SH-SY5Y (cell line): ENCODE measurements around the gene E2F7.

Experiments
- GATA2 ChIP-seq: IDR thresholded peaks from 2 replicates; pipeline ENCODE4 v1.6.1; 2011; ENCODE audit warnings: mild to moderate bottlenecking, low read depth, low read length
- GATA3 ChIP-seq: IDR thresholded peaks from 2 replicates; pipeline ENCODE4 v1.6.1; 2011; ENCODE audit warnings: low read depth, mild to moderate bottlenecking, low read length, moderate library complexity

E2F7 gene

GRCh38 chr12:77005611-77006098 is 59.7 kb downstream of the E2F7 start:
- TF ChIP-seq GATA3 (no peak), GATA2 (no peak)

- TF ChIP-seq GATA2, result no peak
Measured at GRCh38 chr12:77003914-77004313, 61.5 kb downstream of the E2F7 start.

GRCh38 chr12:77003246-77003645 is 62.1 kb downstream of the E2F7 start:
- TF ChIP-seq GATA3 (no peak), GATA2 (no peak)

GRCh38 chr12:77002382-77002781 is 63.0 kb downstream of the E2F7 start:
- TF ChIP-seq GATA3 (no peak), GATA2 (no peak)

DNA sequence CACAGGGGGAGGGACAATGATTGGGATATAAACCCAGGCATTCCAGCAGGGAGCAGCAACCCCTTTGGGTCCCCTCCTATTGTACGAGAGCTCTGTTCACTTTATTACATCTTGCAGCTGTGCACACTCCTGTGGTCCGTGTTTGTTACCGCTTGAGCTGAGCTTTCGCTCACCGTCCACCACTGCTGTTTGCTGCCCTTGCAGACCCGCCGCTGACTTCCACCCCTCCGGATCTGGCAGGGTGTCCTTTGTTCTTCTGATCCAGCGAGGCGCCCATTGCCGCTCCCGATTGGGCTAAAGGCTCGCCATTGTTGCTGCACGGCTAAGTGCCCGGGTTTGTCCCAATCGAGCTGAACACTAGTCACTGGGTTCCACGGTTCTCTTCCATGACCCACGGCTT is 64.1 kb downstream of the E2F7 start:
- TF ChIP-seq GATA2, result no peak
- no peak for TF ChIP-seq GATA3

GRCh38 chr12:76998908-76999556 is 66.3 kb downstream of the E2F7 start:
- no peak for TF ChIP-seq GATA2
- TF ChIP-seq GATA3, result no peak

GRCh38 chr12:76998386-76998785 is 67.0 kb downstream of the E2F7 start:
- TF ChIP-seq GATA2 (no peak), GATA3 (no peak)

DNA sequence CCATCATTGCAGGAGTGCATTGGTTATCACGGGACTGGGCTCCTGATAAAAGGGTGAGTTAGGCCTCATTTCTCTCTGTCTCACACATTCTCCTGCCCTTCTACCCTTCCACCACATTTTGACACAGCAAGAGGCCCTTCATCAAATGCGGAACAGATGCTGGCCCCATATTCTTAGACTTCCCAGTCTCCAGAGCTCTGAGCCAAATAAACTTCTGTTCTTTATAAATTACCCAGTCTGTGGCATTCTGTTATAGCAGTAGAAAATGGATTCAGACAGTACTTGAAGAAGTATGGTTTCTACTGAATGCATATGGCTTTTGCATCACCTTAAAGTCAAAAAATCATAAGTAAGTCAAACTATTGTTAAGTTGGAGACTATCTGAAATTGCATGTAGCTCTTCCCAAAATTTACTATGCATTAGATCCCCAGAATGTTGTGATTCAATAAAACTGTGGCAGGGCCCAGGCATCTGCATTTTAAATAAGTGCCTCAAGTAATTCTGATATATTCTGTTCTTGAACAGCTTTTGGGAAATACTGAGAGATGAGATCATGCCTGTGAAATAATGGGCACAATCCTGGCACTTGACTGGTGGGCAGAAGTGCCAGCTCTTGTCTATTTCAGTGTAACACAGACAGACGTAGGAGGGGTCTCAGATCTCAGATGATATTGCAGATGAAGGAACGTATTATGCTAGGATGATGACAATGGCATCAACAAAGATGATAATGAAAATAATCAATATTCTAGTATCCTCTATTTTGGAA is 68.2 kb downstream of the E2F7 start:
- TF ChIP-seq GATA3 (no peak), GATA2 (no peak)

GRCh38 chr12:76990716-76991115 is 74.7 kb downstream of the E2F7 start:
- TF ChIP-seq GATA3, result no peak
- TF ChIP-seq GATA2, result no peak

DNA sequence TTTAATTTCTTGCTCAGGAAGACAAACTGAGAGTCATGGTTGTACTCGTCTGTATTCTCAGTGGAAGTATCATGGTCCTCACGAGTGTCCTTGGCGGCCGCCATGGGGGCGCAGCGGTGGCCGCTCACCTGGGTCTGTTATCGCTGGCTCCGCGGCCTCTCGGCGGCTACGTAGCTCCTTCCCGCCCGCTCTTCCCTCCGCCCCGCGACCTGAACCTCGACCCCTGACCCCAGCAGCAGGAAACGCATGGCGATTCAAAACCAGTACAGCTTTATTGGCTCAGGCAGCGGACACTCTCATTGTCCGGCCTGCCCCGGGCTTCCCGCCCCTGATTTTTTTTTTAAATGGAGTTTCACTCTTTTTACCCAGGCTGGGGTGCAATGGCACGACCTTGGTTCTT is 80.8 kb downstream of the E2F7 start:
- TF ChIP-seq GATA3 (no peak), GATA2 (no peak)

DNA sequence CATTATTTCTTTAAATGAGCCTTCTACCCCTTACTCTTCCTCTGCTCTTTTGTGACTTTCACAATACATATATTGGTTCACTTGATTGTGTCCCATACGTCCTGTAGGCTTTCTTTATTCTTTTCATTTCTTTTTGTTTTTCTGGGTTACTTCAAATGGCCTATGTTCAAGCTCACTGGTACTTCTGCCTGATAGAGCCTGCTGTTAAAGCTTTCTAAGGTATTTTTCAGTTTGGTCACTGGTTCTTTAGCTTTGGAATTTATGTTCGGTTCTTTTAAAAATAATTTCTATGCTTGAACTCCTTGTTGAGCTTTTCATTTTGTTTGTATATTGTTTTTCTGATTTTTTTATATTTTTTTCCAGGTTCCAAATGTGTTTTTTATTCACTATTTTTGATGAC is 81.9 kb downstream of the E2F7 start:
- TF ChIP-seq GATA3, result no peak
- TF ChIP-seq GATA2, result no peak

GRCh38 chr12:76980196-76980595 is 85.2 kb downstream of the E2F7 start:
- TF ChIP-seq GATA2 (no peak), GATA3 (no peak)

GRCh38 chr12:76976777-76977382 is 88.5 kb downstream of the E2F7 start:
- no peak for TF ChIP-seq GATA2
- no peak for TF ChIP-seq GATA3
